Activated CD4-positive, alpha-beta T cell treated with anti-CD3 and anti-CD28 coated beads, Interleukin-2, amount 50 U/mL, for 4 hours (primary cell): ENCODE measurements around the gene KLLN.
A peak's percentile ranks its signal among the peaks of the same experiment; 100 is the strongest.
"Not testable (repeated sequence)": the region's sequence is repeated elsewhere in the genome, so short reads cannot be mapped to it uniquely, and the experiment has no call there.

ENCODE experiments used
- DNase-seq, 2 experiments: peaks; one replicate each; pipeline ENCODE4 v3.0.0-alpha.2; 2020

KLLN gene

GRCh38 chr10:87865241-87865881 is 2.0 kb upstream of the KLLN start:
- no peak for DNase-seq

GRCh38 chr10:87864496-87865059 is 1.2 kb upstream of the KLLN start:
- DNase-seq = no peak

- DNase-seq = not testable (repeated sequence)
Measured at GRCh38 chr10:87863951-87864495, 690 bp upstream of the KLLN start.

GRCh38 chr10:87862679-87863052 is 667 bp downstream of the KLLN start:
- DNase-seq = peak; percentile 60 to 63

- DNase-seq = peak; percentile 92 to 94
Measured at GRCh38 chr10:87861953-87862678, 1.2 kb downstream of the KLLN start.

DNA sequence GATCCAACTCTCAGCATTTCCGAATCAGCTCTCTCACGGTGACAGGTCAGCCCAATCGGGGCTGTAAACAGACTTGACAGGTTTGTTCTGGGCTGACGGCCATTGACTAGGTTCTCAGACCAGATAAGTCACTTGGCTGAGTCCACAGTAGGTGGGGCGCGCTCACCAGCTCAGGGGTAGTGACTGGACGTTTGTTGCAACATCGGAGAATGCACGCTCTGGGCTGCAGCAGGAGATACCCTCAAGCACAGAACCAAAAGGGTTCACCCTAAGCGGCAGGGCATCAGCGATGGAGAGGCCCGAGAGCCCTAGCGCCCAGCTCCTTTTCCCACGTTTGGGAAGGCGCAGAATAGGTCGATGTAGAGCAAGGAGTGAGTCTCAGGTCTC is 1.8 kb downstream of the KLLN start:
- no peak for DNase-seq

- no peak for DNase-seq
Measured at GRCh38 chr10:87860816-87861403, 2.4 kb downstream of the KLLN start.

DNA sequence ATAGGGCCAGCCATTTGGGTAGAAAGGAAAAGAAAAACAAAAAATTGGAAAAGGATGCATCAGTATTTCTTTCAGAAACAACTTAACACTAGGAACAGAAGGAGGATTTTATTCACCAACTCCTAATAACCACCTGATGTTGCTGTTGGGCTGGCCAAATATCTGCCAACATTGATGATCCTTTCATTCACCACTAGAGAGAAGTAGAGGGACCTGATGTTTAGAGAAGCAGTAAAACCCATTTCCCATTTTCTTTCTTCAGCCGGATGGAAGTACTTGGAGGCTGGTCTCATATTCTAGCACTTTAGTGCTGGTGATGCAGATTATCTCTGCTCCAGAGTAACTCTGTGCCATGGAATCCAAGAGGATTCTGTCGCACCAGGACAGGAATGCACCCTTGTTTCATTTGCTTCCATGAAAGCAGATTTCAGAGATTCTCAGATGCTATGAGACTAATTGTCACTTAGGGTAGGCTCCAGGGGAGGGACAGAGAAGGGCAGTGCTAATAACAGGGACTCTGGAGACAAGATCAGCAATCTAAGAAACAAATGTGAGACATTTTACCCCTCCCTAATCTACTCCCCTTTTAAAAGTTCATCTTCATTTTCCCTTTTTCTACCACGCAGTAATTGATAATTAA is 3.1 kb downstream of the KLLN start:
- DNase-seq = no peak

DNA sequence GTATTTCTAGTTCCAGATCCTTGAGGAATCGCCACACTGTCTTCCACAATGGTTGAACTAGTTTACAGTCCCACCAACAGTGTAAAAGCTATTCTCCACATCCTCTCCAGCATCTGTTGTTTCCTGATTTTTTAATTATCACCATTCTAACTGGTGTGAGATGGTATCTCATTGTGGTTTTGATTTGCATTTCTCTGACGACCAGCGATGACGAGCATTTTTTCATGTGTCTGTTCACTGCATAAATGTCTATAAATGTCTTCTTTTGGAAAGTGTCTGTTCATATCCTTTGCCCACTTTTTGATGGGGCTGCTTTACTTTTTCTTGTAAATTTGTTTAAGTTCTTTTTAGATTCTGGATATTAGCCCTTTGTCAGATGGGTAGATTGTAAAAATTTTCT is 7.7 kb downstream of the KLLN start:
- not testable (repeated sequence) for DNase-seq

- DNase-seq = not testable (repeated sequence)
Measured at GRCh38 chr10:87855247-87855646, 8.1 kb downstream of the KLLN start.

GRCh38 chr10:87852089-87852488 is 11.2 kb downstream of the KLLN start:
- no peak for DNase-seq

- DNase-seq = peak; percentile 29 to 34
Measured at GRCh38 chr10:87850742-87851205, 12.6 kb downstream of the KLLN start.

- DNase-seq = no peak
Measured at GRCh38 chr10:87849001-87849400, 14.3 kb downstream of the KLLN start.

DNA sequence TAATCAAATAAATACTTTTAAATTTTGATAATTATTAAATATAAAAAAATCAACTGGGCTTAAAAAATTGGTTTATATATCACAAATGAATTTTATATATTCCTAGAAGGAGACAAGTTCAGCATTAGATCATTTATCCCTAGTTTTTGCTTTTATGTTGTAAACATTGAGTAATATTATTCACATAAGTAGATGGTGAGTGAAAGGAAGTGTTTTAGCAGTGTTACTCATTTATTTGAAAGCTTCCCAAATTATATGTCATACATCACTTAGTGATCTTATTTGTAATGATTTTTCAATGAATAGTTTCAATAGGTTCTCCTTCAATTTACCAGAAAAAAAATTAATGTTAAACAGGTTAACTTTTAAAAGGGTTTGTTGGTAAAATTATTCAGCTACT is 15.8 kb downstream of the KLLN start:
- DNase-seq = no peak

- not testable (repeated sequence) for DNase-seq
Measured at GRCh38 chr10:87846711-87847110, 16.6 kb downstream of the KLLN start.

DNA sequence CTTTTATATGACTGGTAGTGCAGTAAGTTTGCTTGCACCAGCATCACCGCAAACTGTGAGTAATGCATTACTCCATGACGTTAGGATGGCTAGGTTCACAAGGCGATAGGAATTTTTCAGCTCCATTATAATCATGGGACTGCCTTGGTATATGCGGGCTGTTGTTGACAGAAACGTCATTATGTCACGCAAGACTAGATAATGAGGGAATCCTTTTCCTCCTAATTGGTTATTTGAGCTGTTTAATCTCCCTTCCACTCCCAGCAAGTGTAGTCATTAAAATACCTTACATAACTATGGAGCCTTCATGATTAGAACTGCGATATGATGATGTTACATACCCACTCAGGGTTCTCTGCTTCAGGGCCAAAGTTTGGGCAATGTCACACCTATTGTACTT is 17.3 kb downstream of the KLLN start:
- no peak for DNase-seq

DNA sequence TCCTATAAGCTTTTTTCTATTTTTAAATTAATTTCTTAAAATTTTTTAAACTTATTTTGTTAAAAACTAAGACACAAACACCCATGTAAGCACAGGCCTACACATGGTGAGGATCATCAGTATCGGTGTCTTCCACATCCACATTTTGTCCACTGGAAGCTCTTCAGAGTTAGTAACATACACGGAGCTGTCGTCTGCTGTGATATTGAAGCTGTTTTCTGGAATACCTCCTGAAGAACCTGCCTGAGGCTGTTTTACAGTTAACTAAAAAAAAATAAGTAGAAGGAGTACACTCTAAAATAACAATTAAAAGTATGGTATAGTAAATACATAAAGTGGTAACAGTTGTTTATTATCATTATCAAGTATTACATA is 17.7 kb downstream of the KLLN start:
- no peak for DNase-seq

GRCh38 chr10:87844837-87845623 is 18.3 kb downstream of the KLLN start:
- DNase-seq = no peak

DNA sequence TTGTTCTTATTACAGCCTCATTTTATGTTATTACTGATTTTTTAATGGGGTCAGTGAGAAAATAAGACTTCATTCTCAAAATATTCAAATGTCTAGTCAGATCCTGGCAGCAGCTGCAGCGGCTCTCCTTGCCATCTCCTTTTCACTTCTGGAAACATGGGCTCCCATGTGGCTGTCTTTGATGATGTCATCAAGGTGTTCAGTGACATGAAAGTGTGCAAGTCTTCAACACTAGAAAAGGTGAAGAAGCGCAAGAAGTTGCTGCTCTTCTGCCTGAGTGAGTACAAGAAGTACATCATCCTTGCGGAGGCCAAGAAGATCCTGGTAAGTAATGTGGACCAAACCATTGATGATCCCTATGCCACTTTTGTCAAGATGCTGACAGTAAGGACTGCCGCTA is 19.6 kb downstream of the KLLN start:
- no peak for DNase-seq

DNA sequence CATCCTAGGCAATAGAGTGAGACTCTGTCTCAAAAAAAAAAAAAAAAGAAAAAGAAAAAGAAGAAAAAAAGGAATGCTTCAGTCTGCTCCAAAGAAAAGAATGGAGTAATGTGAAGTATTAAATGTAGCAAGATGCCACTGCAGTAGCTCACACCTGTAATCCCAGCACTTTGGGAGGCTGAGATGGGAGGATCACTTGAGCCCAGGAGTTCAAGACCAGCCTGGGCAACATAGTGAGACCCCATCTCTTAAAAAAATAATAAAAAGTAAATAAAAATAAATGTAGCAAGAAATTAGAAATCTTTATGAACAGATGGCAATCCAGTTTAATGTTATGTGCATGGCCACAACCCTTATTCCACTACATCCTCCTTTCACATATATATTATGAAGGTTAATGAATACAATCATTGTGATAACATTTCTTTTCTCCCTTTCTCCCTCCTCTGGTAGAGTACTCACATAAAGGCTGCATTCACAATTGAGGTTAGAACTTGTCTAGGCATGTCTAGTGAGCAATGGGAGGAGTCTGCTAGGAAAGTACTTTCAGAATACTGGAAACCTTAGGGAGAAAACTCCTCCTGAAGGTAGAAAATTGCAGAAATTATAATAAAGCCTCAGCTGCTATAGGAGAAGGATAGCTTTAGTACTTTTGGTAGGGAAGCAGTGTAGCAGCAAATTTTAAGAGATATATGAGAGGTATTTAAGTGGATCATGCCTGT is 20.4 kb downstream of the KLLN start:
- DNase-seq = no peak

- no peak for DNase-seq
Measured at GRCh38 chr10:87842220-87842641, 21.1 kb downstream of the KLLN start.

DNA sequence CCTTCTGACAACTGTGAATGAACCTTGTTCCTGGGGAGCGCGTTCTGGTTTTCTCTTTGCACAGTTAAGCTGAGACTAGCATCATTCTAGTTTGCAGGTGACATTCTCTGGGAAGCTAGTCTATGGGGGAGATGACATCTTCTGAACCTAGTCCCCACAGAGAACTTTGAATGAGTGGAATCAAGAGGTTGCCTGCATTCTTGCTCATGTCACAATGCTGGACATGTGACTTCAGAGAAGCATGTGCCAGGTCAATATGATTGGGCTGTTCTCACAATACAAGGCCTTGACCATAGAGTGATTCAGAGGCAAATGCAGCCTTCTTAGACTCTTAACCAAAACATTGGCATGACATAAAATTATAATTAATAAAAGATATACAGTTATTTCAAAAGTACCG is 22.1 kb downstream of the KLLN start:
- DNase-seq = no peak
